HEK293 (cell line): ENCODE results near the gene ZBED5.

Experiments used
- CTCF ChIA-PET: fragments of 350-600 bp; formaldehyde crosslinking; extraction: SDS; loops from one replicate; lab custom pipeline; 2021; ENCODE audit warnings: antibody characterized with exemption; lab: Yijun Ruan, JAX
- POLR2A ChIA-PET: fragments of 300-600 bp; formaldehyde crosslinking; extraction: SDS; loops from one replicate; lab custom pipeline; 2020; ENCODE audit warnings: antibody characterized with exemption, inconsistent platforms; lab: Yijun Ruan, JAX
- H3K27ac ChIP-seq: fragments of 200-500 bp; sonication (Bioruptor generic); 2 replicates; pipeline ENCODE4 v1.5.1; 2014; ENCODE audit warnings: low read depth, low read length, control low read depth, inconsistent platforms; ENCODE audit errors: extremely low read depth
- H3K36me3 ChIP-seq, 2 experiments: fragments of 200-500 bp in 1 of 2; sonication (Bioruptor generic) in 1 of 2; 1 replicate in 1 of 2; 2 replicates in 1 of 2; pipeline ENCODE4 v1.5.1; 2014 to 2017; ENCODE audit warnings: inconsistent platforms in 2 of 2, low read length in 2 of 2; ENCODE audit not compliant: control insufficient read depth in 2 of 2, insufficient read depth in 1 of 2
- H3K4me1 ChIP-seq: fragments of 200-500 bp; sonication (Bioruptor generic); 2 replicates; pipeline ENCODE4 v1.5.1; 2014; ENCODE audit warnings: mild to moderate bottlenecking, low read length, inconsistent platforms; ENCODE audit not compliant: control insufficient read depth, insufficient read depth
- H3K4me3 ChIP-seq: 2 replicates; pipeline ENCODE4 v1.5.1; 2011; ENCODE audit warnings: low read depth, mild to moderate bottlenecking, control low read depth, low read length, moderate library complexity
- H3K9me3 ChIP-seq: fragments of 200-500 bp; sonication (Bioruptor generic); 2 replicates; pipeline ENCODE4 v1.5.1; 2014; ENCODE audit warnings: low read depth, low read length, inconsistent platforms; ENCODE audit not compliant: control insufficient read depth, insufficient read depth
- FEZF1 ChIP-seq: fragments of 450-650 bp; formaldehyde crosslinking; IDR thresholded peaks from 2 replicates; pipeline ENCODE4 v1.5.1; 2016; ENCODE audit warnings: missing biosample characterization, missing genetic modification characterization
- KLF1 ChIP-seq: fragments of 450-650 bp; formaldehyde crosslinking; IDR thresholded peaks from 2 replicates; pipeline ENCODE4 v1.5.1; 2016; ENCODE audit warnings: missing biosample characterization, missing genetic modification characterization
- MEIS1 ChIP-seq: sonication (generic); formaldehyde crosslinking; IDR thresholded peaks from 2 replicates; pipeline ENCODE4 v1.8.1; 2022; ENCODE audit warnings: missing genetic modification reagents, mild to moderate bottlenecking, borderline replicate concordance
- MYNN ChIP-seq: fragments of 450-650 bp; formaldehyde crosslinking; IDR thresholded peaks from 2 replicates; pipeline ENCODE4 v1.5.1; 2016; ENCODE audit warnings: missing biosample characterization, missing genetic modification characterization, borderline replicate concordance
- OVOL3 ChIP-seq: fragments of 450-650 bp; formaldehyde crosslinking; IDR thresholded peaks from 2 replicates; pipeline ENCODE4 v1.5.1; 2016; ENCODE audit warnings: missing biosample characterization, missing genetic modification characterization
- RBAK ChIP-seq: fragments of 450-650 bp; formaldehyde crosslinking; IDR thresholded peaks from 2 replicates; pipeline ENCODE4 v1.5.1; 2016; ENCODE audit warnings: missing biosample characterization, missing genetic modification characterization
- ZBTB48 ChIP-seq: fragments of 450-650 bp; formaldehyde crosslinking; IDR thresholded peaks from 2 replicates; pipeline ENCODE4 v1.5.1; 2016; ENCODE audit warnings: missing biosample characterization, missing genetic modification characterization
- ZNF114 ChIP-seq: fragments of 450-650 bp; formaldehyde crosslinking; IDR thresholded peaks from 2 replicates; pipeline ENCODE4 v1.5.0; 2017; ENCODE audit warnings: missing biosample characterization, missing genetic modification characterization
- ZNF121 ChIP-seq: fragments of 450-650 bp; formaldehyde crosslinking; IDR thresholded peaks from 2 replicates; pipeline ENCODE4 v1.5.1; 2016; ENCODE audit warnings: missing biosample characterization, missing genetic modification characterization
- ZNF19 ChIP-seq: fragments of 450-650 bp; formaldehyde crosslinking; IDR thresholded peaks from 2 replicates; pipeline ENCODE4; 2016; ENCODE audit warnings: missing biosample characterization, missing genetic modification characterization, low read depth
- ZNF221 ChIP-seq: fragments of 450-650 bp; formaldehyde crosslinking; IDR thresholded peaks from 2 replicates; pipeline ENCODE4 v1.5.1; 2017; ENCODE audit warnings: missing biosample characterization, missing genetic modification characterization, borderline replicate concordance
- ZNF223 ChIP-seq: fragments of 450-650 bp; formaldehyde crosslinking; IDR thresholded peaks from 2 replicates; pipeline ENCODE4 v1.5.1; 2016; ENCODE audit warnings: missing biosample characterization, missing genetic modification characterization
- ZNF404 ChIP-seq: fragments of 450-650 bp; formaldehyde crosslinking; IDR thresholded peaks from 2 replicates; pipeline ENCODE4 v1.5.1; 2017; ENCODE audit warnings: missing biosample characterization, missing genetic modification characterization
- ZNF561 ChIP-seq: fragments of 450-650 bp; IDR thresholded peaks from 2 replicates; pipeline ENCODE4 v1.5.1; 2018; ENCODE audit warnings: missing biosample characterization, missing genetic modification characterization, borderline replicate concordance
- ZNF768 ChIP-seq: fragments of 450-650 bp; formaldehyde crosslinking; IDR thresholded peaks from 2 replicates; pipeline ENCODE4 v1.5.1; 2018; ENCODE audit warnings: missing biosample characterization, mild to moderate bottlenecking, missing genetic modification characterization
- TF ChIP-seq, protein P1 (sequence below): fragments of 450-650 bp; formaldehyde crosslinking; IDR thresholded peaks from 2 replicates; pipeline ENCODE4 v1.5.1; 2016; ENCODE audit warnings: missing biosample characterization, missing genetic modification characterization
- TF ChIP-seq, protein P2 (sequence below): fragments of 450-650 bp; formaldehyde crosslinking; IDR thresholded peaks from 2 replicates; pipeline ENCODE4 v1.5.1; 2016; ENCODE audit warnings: missing biosample characterization, missing genetic modification characterization
- TF ChIP-seq, protein P3 (sequence below): fragments of 450-650 bp; formaldehyde crosslinking; IDR thresholded peaks from 2 replicates; pipeline ENCODE4 v1.5.1; 2016; ENCODE audit warnings: missing biosample characterization, missing genetic modification characterization
- TF ChIP-seq, protein P4 (sequence below): fragments of 450-650 bp; formaldehyde crosslinking; IDR thresholded peaks from 2 replicates; pipeline ENCODE4 v1.5.1; 2016; ENCODE audit warnings: missing biosample characterization, missing genetic modification characterization, borderline replicate concordance

ZBED5 gene

DNA sequence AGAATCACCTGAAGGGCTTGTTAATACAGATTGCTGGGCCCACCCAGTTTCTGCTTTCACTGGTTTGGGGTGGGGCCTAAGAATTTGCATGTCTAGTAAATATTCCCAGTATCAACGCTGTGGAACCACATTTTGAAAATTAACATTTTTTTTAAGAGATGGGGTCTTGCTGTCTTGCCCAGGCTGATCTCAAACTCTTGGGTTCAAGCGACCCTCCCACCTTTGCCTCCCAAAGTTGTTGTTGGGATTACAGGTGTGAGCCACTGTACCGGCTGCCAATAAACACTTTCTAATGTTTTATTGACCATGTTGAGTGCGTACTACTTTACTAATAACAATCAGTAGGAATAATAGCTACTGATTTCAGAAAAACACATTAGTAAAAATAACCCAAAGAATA is 51.6 kb downstream of the ZBED5 start:
- TF ChIP-seq ZNF121 (tag by site-specific recombination) (0 out of 2 replicates have a peak, but pooled peaks have one; percentile 43), MYNN (tag by site-specific recombination) (no peak)
- Histone ChIP-seq H3K4me3 (no peak overlapping the region), H3K9me3 (no peaks in the 10 kb centered on the region), H3K4me1 (no peaks in the 10 kb centered on the region), H3K27ac (no peak overlapping the region), H3K36me3 (peaks cover 12 to 66% of the 10 kb centered on the region in 2 experiments)
- ChIA-PET CTCF (interaction anchor here (1.1 kb wide), 1 partner anchor 14 kb away, joined by 10 read pairs; no protein-coding TSS in a partner anchor), POLR2A (interaction anchor here (0.6 to 1.2 kb wide), 3 partner anchors 10 to 125 kb away, joined by 3 read pairs; no protein-coding TSS in a partner anchor)

DNA sequence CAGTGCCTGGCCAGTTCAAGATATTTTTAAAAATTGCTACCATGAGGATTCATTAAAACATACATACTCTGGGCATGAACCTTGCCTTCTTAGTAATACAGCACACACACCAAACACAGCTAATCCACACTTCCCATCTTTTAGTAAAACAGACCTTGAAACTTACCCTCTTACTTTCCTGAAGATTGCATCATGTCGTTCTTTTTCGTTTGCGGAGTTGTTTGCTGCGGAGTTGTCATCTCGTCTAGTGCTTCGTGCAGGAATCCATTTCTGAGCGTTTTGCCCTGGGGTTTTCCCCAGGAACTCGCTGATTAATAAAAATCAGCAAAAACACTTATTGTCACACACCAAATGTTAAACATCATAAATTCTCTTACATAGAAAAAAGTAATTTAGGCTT is 52.1 kb downstream of the ZBED5 start:
- POLR2A ChIA-PET: interaction anchor here (1.2 to 1.6 kb wide), 2 partner anchors 48 to 52 kb away, joined by 3 to 4 read pairs; partner anchors contain the start of gene ZBED5
- Histone ChIP-seq H3K4me1 (no peaks in the 10 kb centered on the region), H3K27ac (no peak overlapping the region), H3K36me3 (peaks cover 15 to 70% of the 10 kb centered on the region in 2 experiments), H3K4me3 (no peak overlapping the region), H3K9me3 (no peaks in the 10 kb centered on the region)
- no peak for TF ChIP-seq RBAK (tag by site-specific recombination)
- TF ChIP-seq ZNF404 (tag by site-specific recombination): no peak
- TF ChIP-seq, protein P1, sequence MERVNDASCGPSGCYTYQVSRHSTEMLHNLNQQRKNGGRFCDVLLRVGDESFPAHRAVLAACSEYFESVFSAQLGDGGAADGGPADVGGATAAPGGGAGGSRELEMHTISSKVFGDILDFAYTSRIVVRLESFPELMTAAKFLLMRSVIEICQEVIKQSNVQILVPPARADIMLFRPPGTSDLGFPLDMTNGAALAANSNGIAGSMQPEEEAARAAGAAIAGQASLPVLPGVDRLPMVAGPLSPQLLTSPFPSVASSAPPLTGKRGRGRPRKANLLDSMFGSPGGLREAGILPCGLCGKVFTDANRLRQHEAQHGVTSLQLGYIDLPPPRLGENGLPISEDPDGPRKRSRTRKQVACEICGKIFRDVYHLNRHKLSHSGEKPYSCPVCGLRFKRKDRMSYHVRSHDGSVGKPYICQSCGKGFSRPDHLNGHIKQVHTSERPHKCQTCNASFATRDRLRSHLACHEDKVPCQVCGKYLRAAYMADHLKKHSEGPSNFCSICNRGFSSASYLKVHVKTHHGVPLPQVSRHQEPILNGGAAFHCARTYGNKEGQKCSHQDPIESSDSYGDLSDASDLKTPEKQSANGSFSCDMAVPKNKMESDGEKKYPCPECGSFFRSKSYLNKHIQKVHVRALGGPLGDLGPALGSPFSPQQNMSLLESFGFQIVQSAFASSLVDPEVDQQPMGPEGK: no peak
- TF ChIP-seq, protein P2, sequence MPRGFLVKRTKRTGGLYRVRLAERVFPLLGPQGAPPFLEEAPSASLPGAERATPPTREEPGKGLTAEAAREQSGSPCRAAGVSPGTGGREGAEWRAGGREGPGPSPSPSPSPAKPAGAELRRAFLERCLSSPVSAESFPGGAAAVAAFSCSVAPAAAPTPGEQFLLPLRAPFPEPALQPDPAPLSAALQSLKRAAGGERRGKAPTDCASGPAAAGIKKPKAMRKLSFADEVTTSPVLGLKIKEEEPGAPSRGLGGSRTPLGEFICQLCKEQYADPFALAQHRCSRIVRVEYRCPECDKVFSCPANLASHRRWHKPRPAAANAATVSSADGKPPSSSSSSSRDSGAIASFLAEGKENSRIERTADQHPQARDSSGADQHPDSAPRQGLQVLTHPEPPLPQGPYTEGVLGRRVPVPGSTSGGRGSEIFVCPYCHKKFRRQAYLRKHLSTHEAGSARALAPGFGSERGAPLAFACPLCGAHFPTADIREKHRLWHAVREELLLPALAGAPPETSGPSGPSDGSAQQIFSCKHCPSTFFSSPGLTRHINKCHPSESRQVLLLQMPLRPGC (tag by site-specific recombination): no peak
- no peak for TF ChIP-seq ZNF768 (tag by site-specific recombination)
- no peak for TF ChIP-seq ZNF561
- no peak for TF ChIP-seq MEIS1 (CRISPR knock-in tag)
- TF ChIP-seq, protein P3, sequence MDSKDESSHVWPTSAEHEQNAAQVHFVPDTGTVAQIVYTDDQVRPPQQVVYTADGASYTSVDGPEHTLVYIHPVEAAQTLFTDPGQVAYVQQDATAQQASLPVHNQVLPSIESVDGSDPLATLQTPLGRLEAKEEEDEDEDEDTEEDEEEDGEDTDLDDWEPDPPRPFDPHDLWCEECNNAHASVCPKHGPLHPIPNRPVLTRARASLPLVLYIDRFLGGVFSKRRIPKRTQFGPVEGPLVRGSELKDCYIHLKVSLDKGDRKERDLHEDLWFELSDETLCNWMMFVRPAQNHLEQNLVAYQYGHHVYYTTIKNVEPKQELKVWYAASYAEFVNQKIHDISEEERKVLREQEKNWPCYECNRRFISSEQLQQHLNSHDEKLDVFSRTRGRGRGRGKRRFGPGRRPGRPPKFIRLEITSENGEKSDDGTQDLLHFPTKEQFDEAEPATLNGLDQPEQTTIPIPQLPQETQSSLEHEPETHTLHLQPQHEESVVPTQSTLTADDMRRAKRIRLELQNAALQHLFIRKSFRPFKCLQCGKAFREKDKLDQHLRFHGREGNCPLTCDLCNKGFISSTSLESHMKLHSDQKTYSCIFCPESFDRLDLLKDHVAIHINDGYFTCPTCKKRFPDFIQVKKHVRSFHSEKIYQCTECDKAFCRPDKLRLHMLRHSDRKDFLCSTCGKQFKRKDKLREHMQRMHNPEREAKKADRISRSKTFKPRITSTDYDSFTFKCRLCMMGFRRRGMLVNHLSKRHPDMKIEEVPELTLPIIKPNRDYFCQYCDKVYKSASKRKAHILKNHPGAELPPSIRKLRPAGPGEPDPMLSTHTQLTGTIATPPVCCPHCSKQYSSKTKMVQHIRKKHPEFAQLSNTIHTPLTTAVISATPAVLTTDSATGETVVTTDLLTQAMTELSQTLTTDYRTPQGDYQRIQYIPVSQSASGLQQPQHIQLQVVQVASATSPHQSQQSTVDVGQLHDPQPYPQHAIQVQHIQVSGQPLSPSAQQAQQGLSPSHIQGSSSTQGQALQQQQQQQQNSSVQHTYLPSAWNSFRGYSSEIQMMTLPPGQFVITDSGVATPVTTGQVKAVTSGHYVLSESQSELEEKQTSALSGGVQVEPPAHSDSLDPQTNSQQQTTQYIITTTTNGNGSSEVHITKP (tag by site-specific recombination): no peak
- no peak for TF ChIP-seq ZNF221 (tag by site-specific recombination)
- no peak for TF ChIP-seq ZNF114
- TF ChIP-seq ZBTB48 (tag by site-specific recombination): no peak
- CTCF ChIA-PET: interaction anchor here (1.1 kb wide), 1 partner anchor 13 kb away, joined by 10 read pairs; no protein-coding TSS in a partner anchor

DNA sequence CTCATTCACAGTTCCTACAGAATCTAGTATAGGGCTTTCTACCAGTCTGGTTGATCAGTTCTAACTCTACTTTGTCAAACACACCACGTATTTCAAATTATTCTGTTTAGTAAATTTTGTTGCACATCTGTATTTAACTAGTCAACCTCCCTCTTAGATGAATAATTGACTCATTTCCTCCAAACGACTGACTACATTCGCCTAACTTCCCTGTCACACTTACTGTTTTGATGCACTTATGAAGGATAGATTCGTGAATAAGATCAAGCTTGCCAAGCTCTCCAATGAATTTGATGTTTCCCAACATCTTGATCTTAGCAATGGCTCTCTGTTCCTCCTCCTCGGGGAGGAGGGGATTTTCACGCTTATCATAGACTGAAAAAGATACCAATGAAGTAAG is 54.2 kb downstream of the ZBED5 start:
- ChIA-PET POLR2A (interaction anchor here (1.0 to 1.9 kb wide), 5 partner anchors 10 to 130 kb away, joined by 3 to 9 read pairs (median 3); partner anchors contain the start of gene ZBED5), CTCF (interaction anchor here (1.5 to 3.2 kb wide), 2 partner anchors 11 to 130 kb away, joined by 6 to 29 read pairs; no protein-coding TSS in a partner anchor)
- H3K4me1 ChIP-seq: no peaks in the 10 kb centered on the region
- no peak overlapping the region for H3K4me3 ChIP-seq
- H3K9me3 ChIP-seq: no peaks in the 10 kb centered on the region
- no peak overlapping the region for H3K27ac ChIP-seq
- H3K36me3 ChIP-seq: peaks cover 25 to 91% of the 10 kb centered on the region in 2 experiments
- TF ChIP-seq, protein P4, sequence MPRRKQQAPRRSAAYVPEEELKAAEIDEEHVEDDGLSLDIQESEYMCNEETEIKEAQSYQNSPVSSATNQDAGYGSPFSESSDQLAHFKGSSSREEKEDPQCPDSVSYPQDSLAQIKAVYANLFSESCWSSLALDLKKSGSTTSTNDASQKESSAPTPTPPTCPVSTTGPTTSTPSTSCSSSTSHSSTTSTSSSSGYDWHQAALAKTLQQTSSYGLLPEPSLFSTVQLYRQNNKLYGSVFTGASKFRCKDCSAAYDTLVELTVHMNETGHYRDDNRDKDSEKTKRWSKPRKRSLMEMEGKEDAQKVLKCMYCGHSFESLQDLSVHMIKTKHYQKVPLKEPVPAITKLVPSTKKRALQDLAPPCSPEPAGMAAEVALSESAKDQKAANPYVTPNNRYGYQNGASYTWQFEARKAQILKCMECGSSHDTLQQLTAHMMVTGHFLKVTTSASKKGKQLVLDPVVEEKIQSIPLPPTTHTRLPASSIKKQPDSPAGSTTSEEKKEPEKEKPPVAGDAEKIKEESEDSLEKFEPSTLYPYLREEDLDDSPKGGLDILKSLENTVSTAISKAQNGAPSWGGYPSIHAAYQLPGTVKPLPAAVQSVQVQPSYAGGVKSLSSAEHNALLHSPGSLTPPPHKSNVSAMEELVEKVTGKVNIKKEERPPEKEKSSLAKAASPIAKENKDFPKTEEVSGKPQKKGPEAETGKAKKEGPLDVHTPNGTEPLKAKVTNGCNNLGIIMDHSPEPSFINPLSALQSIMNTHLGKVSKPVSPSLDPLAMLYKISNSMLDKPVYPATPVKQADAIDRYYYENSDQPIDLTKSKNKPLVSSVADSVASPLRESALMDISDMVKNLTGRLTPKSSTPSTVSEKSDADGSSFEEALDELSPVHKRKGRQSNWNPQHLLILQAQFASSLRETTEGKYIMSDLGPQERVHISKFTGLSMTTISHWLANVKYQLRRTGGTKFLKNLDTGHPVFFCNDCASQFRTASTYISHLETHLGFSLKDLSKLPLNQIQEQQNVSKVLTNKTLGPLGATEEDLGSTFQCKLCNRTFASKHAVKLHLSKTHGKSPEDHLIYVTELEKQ (tag by site-specific recombination): no peak
- no peak for TF ChIP-seq ZNF223 (tag by site-specific recombination)
- no peak for TF ChIP-seq OVOL3
- no peak for TF ChIP-seq FEZF1
- no peak for TF ChIP-seq ZNF19 (tag by site-specific recombination)
- TF ChIP-seq KLF1 (tag by site-specific recombination): no peak
